GM15510 (cell line): ENCODE data around the gene ZNF343.

ENCODE experiments used
- POLR2A ChIP-seq: IDR thresholded peaks from 3 replicates; pipeline ENCODE4 v1.6.1; 2011; ENCODE audit warnings: borderline replicate concordance; ENCODE audit not compliant: insufficient read length; ENCODE audit errors: extremely low read depth

ZNF343 gene

GRCh38 chr20:2524709-2525506 lies 16.2 kb upstream of the ZNF343 start:
- TF ChIP-seq POLR2A = no peak

- TF ChIP-seq POLR2A = peak; percentile 54
These were observed 15.4 kb upstream of the ZNF343 start for GRCh38 chr20:2523919-2524708.

- TF ChIP-seq POLR2A = no peak
These were observed 12.9 kb upstream of the ZNF343 start for GRCh38 chr20:2521369-2522305.

GRCh38 chr20:2520617-2521016 lies 11.9 kb upstream of the ZNF343 start:
- TF ChIP-seq POLR2A = no peak

GRCh38 chr20:2519115-2519809 lies 10.5 kb upstream of the ZNF343 start:
- TF ChIP-seq POLR2A = no peak

- TF ChIP-seq POLR2A = no peak
These were observed 9.8 kb upstream of the ZNF343 start for GRCh38 chr20:2518558-2518957.

- TF ChIP-seq POLR2A = no peak
These were observed 9.4 kb upstream of the ZNF343 start for GRCh38 chr20:2518096-2518495.

GRCh38 chr20:2516399-2516798 lies 7.7 kb upstream of the ZNF343 start:
- no peak for TF ChIP-seq POLR2A

GRCh38 chr20:2515203-2515602 lies 6.5 kb upstream of the ZNF343 start:
- no peak for TF ChIP-seq POLR2A

- TF ChIP-seq POLR2A = no peak
These were observed 1.1 kb upstream of the ZNF343 start for GRCh38 chr20:2509794-2510193.

GRCh38 chr20:2509468-2509781 lies 710 bp upstream of the ZNF343 start:
- TF ChIP-seq POLR2A = no peak

GRCh38 chr20:2507875-2508630 lies 662 bp downstream of the ZNF343 start:
- TF ChIP-seq POLR2A = no peak

- TF ChIP-seq POLR2A = no peak
These were observed 1.3 kb downstream of the ZNF343 start for GRCh38 chr20:2507464-2507863.

- TF ChIP-seq POLR2A = no peak
These were observed 23.1 kb downstream of the ZNF343 start for GRCh38 chr20:2485661-2486060.
